Upper lobe of left lung (tissue), 6 donors: Measurements from ENCODE around the gene CCDC3. TPM values are rescaled to one million over a fixed set of nuclear protein-coding genes. Genes with fewer than 3 reads are reported as not detected.

Source experiments
- ATAC-seq, 2 donors: fragments of 200-7000 bp; cut with Tn5 transposase; one replicate each; pipeline ENCODE4 v1.9.1; 2022; ENCODE audit warnings: mild to moderate bottlenecking in 2 of 2, moderate library complexity in 2 of 2; ENCODE audit not compliant: low FRiP score in 2 of 2
- DNase-seq, 2 donors: peaks; one replicate each; pipeline ENCODE4 v3.0.0-alpha.2; 2019 to 2020
- H3K27ac ChIP-seq, 4 donors: fragments of 200-600 bp; sonication (generic); one replicate each; pipeline ENCODE4 v1.5.1; 2016 to 2019
- H3K27me3 ChIP-seq, 4 donors: fragments of 200-600 bp; sonication (generic); one replicate each; pipeline ENCODE4 v1.5.1; 2017 to 2019
- H3K36me3 ChIP-seq, 4 donors: fragments of 200-600 bp; sonication (generic); one replicate each; pipeline ENCODE4 v1.5.1; 2016 to 2019
- H3K4me1 ChIP-seq, 4 donors: fragments of 200-600 bp; sonication (generic); one replicate each; pipeline ENCODE4 v1.5.1; 2018 to 2019
- H3K4me3 ChIP-seq, 4 donors: fragments of 200-600 bp; sonication (generic); one replicate each; pipeline ENCODE4 v1.5.1; 2017 to 2019; ENCODE audit warnings: mild to moderate bottlenecking in 2 of 4, moderate library complexity in 1 of 4
- H3K9me3 ChIP-seq, 4 donors: fragments of 200-600 bp; sonication (generic); one replicate each; pipeline ENCODE4 v1.5.1; 2018 to 2019
- EP300 ChIP-seq, 4 donors: sonication (generic); formaldehyde crosslinking; IDR thresholded peaks; one replicate each; pipeline ENCODE4 v1.5.1; 2017; ENCODE audit warnings: antibody characterized with exemption in 4 of 4, control low read depth in 2 of 4
- POLR2A ChIP-seq, 4 donors: fragments of 450-650 bp; IDR thresholded peaks; one replicate each; pipeline ENCODE4 v1.5.1; 2016 to 2017; ENCODE audit warnings: antibody characterized with exemption in 4 of 4, mild to moderate bottlenecking in 2 of 4
- POLR2AphosphoS5 ChIP-seq, 2 donors: sonication (generic); formaldehyde crosslinking; IDR thresholded peaks; one replicate each; pipeline ENCODE4 v1.5.1; 2017; ENCODE audit warnings: antibody characterized with exemption in 2 of 2
- WGBS, 2 donors: methylation state at CpG; one replicate each; pipeline ENCODE4 v1.1.5; 2017 to 2018; 5-methylcytosine and 5-hydroxymethylcytosine counted together
- total RNA-seq, 6 donors: library from RNA; depleted of rRNA in 4 of 6; stranded (reverse); fragments of >200 nt in 4 of 6; gene quantifications; one replicate each; pipeline versions ENCODE4 v1.1.0 to v1.2.1, GENCODE V29; 2016 to 2021
- TF ChIP-seq, protein P1 (sequence below), 6 experiments: fragments of 450-650 bp in 4 of 6; fragments of 200-600 bp in 2 of 6; sonication (generic) in 2 of 6; IDR thresholded peaks; one replicate each; pipeline ENCODE4 v1.5.1; 2016 to 2019; ENCODE audit warnings: antibody characterized with exemption in 6 of 6
- donor health status: DM: no; HTN: no; CAD: no; lungs with moderate emphysema.
- donor health status: DM: no; HTN: yes; CAD: no; lungs with severe emphysema.

CCDC3 gene
- total RNA-seq, 6 donors from 2014 or later = 0.98 to 13.1 (median 5.7) TPM

DNA sequence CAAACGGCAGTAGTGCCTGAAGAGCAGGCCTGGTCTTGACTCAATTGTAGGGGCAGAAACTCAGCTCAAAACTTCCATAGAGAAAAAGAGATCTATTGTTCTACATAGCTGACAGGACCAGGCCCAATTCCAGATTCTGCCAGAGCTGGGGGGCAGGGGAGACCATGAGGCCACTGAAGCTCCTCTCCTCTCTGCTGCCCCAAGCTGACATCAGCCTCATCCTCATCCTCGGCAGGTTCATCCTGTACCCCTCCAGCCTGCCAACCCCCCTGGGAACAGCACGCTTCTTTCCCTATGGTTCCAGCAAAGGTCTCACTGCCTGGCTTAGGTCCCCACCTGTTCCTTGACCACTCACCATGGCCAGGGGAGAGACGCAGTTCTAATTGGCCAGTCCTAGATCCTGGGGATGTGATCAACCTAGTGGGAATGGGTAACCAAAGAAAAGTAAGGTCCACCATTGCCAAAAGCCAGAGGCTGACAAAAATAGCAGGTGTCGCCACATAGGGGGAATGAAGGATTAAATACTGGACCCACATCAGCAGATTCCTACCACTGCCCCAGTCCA lies 42.9 kb downstream of the CCDC3 start:
- 90 to 92% methylated on average over 5 of the region's 5 CpGs for WGBS, 2 donors
- DNase-seq = no peak
- TF ChIP-seq, protein P1, sequence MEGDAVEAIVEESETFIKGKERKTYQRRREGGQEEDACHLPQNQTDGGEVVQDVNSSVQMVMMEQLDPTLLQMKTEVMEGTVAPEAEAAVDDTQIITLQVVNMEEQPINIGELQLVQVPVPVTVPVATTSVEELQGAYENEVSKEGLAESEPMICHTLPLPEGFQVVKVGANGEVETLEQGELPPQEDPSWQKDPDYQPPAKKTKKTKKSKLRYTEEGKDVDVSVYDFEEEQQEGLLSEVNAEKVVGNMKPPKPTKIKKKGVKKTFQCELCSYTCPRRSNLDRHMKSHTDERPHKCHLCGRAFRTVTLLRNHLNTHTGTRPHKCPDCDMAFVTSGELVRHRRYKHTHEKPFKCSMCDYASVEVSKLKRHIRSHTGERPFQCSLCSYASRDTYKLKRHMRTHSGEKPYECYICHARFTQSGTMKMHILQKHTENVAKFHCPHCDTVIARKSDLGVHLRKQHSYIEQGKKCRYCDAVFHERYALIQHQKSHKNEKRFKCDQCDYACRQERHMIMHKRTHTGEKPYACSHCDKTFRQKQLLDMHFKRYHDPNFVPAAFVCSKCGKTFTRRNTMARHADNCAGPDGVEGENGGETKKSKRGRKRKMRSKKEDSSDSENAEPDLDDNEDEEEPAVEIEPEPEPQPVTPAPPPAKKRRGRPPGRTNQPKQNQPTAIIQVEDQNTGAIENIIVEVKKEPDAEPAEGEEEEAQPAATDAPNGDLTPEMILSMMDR (IDR thresholded peaks at IDR 0.05) = no peak
- TF ChIP-seq POLR2AphosphoS5 (IDR thresholded peaks at IDR 0.05) (no peak), POLR2A (IDR thresholded peaks at IDR 0.05) (no peak), EP300 (IDR thresholded peaks at IDR 0.05) (no peak)

DNA sequence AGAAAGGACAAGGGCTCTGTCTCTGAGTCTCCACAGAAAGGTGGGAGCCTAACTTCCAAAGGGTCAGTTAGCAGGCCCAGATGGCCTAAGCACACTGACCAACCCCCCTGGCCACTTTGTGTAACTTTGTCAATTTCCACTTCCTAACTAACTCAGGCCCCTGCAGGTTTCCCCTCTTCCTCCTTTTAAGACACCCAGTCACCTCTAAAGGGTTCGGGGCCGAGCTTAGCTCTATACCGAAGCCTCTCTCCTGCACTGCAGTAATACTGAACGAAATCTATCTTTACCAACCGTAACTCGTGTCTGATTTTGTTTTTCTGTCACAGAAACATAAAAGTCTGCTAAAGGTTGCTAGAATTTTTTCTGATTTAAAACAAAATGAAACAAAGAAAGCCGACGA lies 44.4 kb downstream of the CCDC3 start:
- H3K27ac ChIP-seq = no peak overlapping the region
- DNase-seq (no peak), ATAC-seq (no peak)
- H3K27me3 ChIP-seq = no peaks in the 10 kb centered on the region
- TF ChIP-seq, protein P1 (IDR thresholded peaks at IDR 0.05) = no peak
- TF ChIP-seq POLR2A (IDR thresholded peaks at IDR 0.05) = no peak
- TF ChIP-seq POLR2AphosphoS5 (IDR thresholded peaks at IDR 0.05) = no peak
- TF ChIP-seq EP300 (IDR thresholded peaks at IDR 0.05) = no peak
- H3K9me3 ChIP-seq = peaks cover 0 to 4% (median 0%) of the 10 kb centered on the region in 4 donors
- H3K4me1 ChIP-seq = peaks cover 0 to 5% (median 0%) of the 10 kb centered on the region in 4 donors
- 79 to 85% methylated on average over 8 of the region's 8 CpGs for WGBS, 2 donors
- no peaks in the 10 kb centered on the region for H3K36me3 ChIP-seq
- H3K4me3 ChIP-seq = no peak overlapping the region

More for the DNA sequence above, 42.9 kb downstream of the CCDC3 start:
- Histone ChIP-seq H3K4me3 (no peak overlapping the region), H3K36me3 (no peaks in the 10 kb centered on the region), H3K27ac (no peak overlapping the region), H3K4me1 (peaks cover 0 to 6% (median 0%) of the 10 kb centered on the region in 4 donors), H3K9me3 (no peaks in the 10 kb centered on the region), H3K27me3 (no peaks in the 10 kb centered on the region)
- ATAC-seq = no peak

DNA sequence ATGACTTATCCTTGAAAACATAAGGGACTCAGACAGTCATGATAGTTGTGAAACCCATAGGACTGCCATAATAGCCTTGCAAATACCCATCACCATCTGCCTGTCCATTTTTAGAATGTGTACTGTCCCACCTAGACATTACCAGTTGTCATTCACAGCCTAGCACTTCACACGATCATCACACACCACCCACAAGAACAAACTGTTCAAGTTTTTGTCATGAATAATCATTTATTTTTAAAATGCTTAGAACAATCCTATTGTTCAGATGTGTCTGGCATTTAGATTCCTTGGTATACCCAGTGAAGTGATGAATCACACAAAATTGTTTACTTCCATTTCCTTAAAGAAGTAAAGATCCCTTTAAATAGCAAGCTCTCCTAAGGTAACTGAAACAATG lies 46.6 kb downstream of the CCDC3 start:
- no peak for DNase-seq
- no peak overlapping the region for H3K4me3 ChIP-seq
- ATAC-seq = no peak
- H3K27me3 ChIP-seq = no peaks in the 10 kb centered on the region
- peaks cover 0 to 4% (median 0%) of the 10 kb centered on the region in 4 donors for H3K9me3 ChIP-seq
- no peaks in the 10 kb centered on the region for H3K4me1 ChIP-seq
- no peak for TF ChIP-seq POLR2A (IDR thresholded peaks at IDR 0.05)
- TF ChIP-seq, protein P1 (IDR thresholded peaks at IDR 0.05) = no peak
- TF ChIP-seq EP300 (IDR thresholded peaks at IDR 0.05) = no peak
- TF ChIP-seq POLR2AphosphoS5 (IDR thresholded peaks at IDR 0.05) = no peak
- no peak overlapping the region for H3K27ac ChIP-seq
- H3K36me3 ChIP-seq = no peaks in the 10 kb centered on the region
- WGBS, 2 donors = 0% methylated on average over 1 of the region's 1 CpG

DNA sequence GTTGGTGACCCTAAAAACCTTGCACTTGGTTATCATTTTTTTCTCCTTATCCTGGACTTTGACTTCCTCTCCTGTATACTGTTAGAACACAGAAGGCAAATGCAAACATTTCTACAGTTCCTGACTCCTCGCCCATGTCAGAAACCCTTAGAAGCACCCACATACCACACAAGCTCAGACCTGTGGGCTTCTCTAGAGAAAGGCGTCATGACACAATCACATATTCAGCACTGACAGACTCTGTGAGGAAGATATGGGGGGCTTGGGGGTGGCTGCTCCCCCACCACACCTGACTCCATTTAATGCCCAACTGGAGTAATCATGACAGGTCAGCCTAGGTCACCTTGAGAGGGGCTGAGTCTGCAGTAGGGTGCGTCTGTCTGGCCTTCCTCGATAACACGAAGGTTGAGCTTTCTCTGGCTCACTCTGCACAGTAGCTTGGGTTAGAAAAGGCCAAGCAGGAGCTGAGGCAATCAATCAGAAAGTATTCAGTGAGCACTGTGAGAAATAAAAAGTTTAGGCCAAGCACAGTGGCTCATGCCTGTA lies 50.9 kb downstream of the CCDC3 start:
- H3K4me1 ChIP-seq = no peaks in the 10 kb centered on the region
- 80 to 92% methylated on average over 5 of the region's 5 CpGs for WGBS, 2 donors
- TF ChIP-seq POLR2AphosphoS5 (IDR thresholded peaks at IDR 0.05) (no peak), EP300 (IDR thresholded peaks at IDR 0.05) (no peak), POLR2A (IDR thresholded peaks at IDR 0.05) (no peak)
- TF ChIP-seq, protein P1 (IDR thresholded peaks at IDR 0.05) = no peak
- peaks cover 0 to 4% (median 0%) of the 10 kb centered on the region in 4 donors for H3K9me3 ChIP-seq
- no peaks in the 10 kb centered on the region for H3K36me3 ChIP-seq
- DNase-seq (no peak), ATAC-seq (no peak)
- H3K4me3 ChIP-seq = no peak overlapping the region
- H3K27me3 ChIP-seq = no peaks in the 10 kb centered on the region
- no peak overlapping the region for H3K27ac ChIP-seq

DNA sequence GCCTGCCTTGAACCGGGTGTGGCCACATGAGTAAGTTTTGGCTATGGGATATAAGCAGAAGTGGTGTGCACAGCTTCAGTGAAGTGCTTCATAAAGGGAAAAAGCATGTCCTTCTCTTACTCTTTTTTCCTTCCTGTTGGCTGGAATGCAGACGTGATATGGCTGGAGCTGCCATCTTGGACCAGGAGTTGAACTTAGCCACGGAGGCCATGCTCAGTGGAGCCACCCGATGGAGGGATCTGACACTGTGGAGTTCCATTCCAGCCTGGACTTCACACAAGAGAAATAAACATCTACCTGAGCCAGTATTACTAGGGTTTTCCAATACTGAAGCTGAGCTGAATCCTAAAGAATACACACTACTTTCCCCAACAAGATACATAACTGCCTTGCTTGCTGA lies 52.3 kb downstream of the CCDC3 start:
- no peaks in the 10 kb centered on the region for H3K4me1 ChIP-seq
- no peaks in the 10 kb centered on the region for H3K36me3 ChIP-seq
- H3K9me3 ChIP-seq = peaks cover 0 to 4% (median 0%) of the 10 kb centered on the region in 4 donors
- DNase-seq = no peak
- TF ChIP-seq POLR2A (IDR thresholded peaks at IDR 0.05) (no peak), POLR2AphosphoS5 (IDR thresholded peaks at IDR 0.05) (no peak), EP300 (IDR thresholded peaks at IDR 0.05) (no peak)
- TF ChIP-seq, protein P1 (IDR thresholded peaks at IDR 0.05) = no peak
- H3K27me3 ChIP-seq = no peaks in the 10 kb centered on the region
- ATAC-seq = no peak
- no peak overlapping the region for H3K4me3 ChIP-seq
- WGBS, 2 donors = 70 to 80% methylated on average over 3 to 4 of the region's 4 CpGs
- H3K27ac ChIP-seq = no peak overlapping the region
